ENCODE results near the gene MEIS2.

MEIS2 gene

GRCh38 chr15:37100109-37100965 lies at the start of gene MEIS2:
Gene MEIS2 (minus strand): TSS chr15:37100549. CDS start chr15:37099466, 1,083 bp downstream.
- DNase-seq (ENCODE audit: low read depth) = peak; percentile 82
- TF ChIP-seq MAX (IDR thresholded peaks at IDR 0.05; ENCODE audit: low read depth, low read length) (no peak), POLR2A (IDR thresholded peaks at IDR 0.05; ENCODE audit: extremely low read depth, insufficient read length) (peak; percentile 21), MYC (IDR thresholded peaks at IDR 0.05; ENCODE audit: low read depth, low read length) (no peak)
- H3K4me3 ChIP-seq (ENCODE audit: low read depth, low read length) = peak within 1 kb of the TSS; percentile 74

GRCh38 chr15:37149146-37149545 lies 48.8 kb upstream of the MEIS2 start:
- H3K4me3 ChIP-seq (ENCODE audit: low read depth, low read length) = no peak overlapping the region
- DNase-seq (ENCODE audit: low read depth) = no peak
- TF ChIP-seq CTCF (IDR thresholded peaks at IDR 0.05; ENCODE audit: low read depth, low read length) (no peak), POLR2A (IDR thresholded peaks at IDR 0.05; ENCODE audit: extremely low read depth, insufficient read length) (no peak), MAX (IDR thresholded peaks at IDR 0.05; ENCODE audit: low read depth, low read length) (no peak), MYC (IDR thresholded peaks at IDR 0.05; ENCODE audit: low read depth, low read length) (no peak)

GRCh38 chr15:37148714-37149113 lies 48.4 kb upstream of the MEIS2 start:
- TF ChIP-seq MAX (IDR thresholded peaks at IDR 0.05; ENCODE audit: low read depth, low read length) = no peak
- no peak overlapping the region for H3K4me3 ChIP-seq (ENCODE audit: low read depth, low read length)
- no peak for DNase-seq (ENCODE audit: low read depth)

GRCh38 chr15:37143351-37143750 lies 43.0 kb upstream of the MEIS2 start:
- no peak overlapping the region for H3K4me3 ChIP-seq (ENCODE audit: low read depth, low read length)
- TF ChIP-seq POLR2A (IDR thresholded peaks at IDR 0.05; ENCODE audit: extremely low read depth, insufficient read length) (no peak), MYC (IDR thresholded peaks at IDR 0.05; ENCODE audit: low read depth, low read length) (no peak), CTCF (IDR thresholded peaks at IDR 0.05; ENCODE audit: low read depth, low read length) (no peak), MAX (IDR thresholded peaks at IDR 0.05; ENCODE audit: low read depth, low read length) (no peak)
- no peak for DNase-seq (ENCODE audit: low read depth)

- TF ChIP-seq CTCF (IDR thresholded peaks at IDR 0.05; ENCODE audit: low read depth, low read length) (no peak), MAX (IDR thresholded peaks at IDR 0.05; ENCODE audit: low read depth, low read length) (no peak), POLR2A (IDR thresholded peaks at IDR 0.05; ENCODE audit: extremely low read depth, insufficient read length) (no peak), MYC (IDR thresholded peaks at IDR 0.05; ENCODE audit: low read depth, low read length) (no peak)
- no peak for DNase-seq (ENCODE audit: low read depth)
- H3K4me3 ChIP-seq (ENCODE audit: low read depth, low read length) = no peak overlapping the region
These were observed 42.0 kb upstream of the MEIS2 start for GRCh38 chr15:37142371-37142770.

- TF ChIP-seq CTCF (IDR thresholded peaks at IDR 0.05; ENCODE audit: low read depth, low read length) = no peak
- no peak for TF ChIP-seq POLR2A (IDR thresholded peaks at IDR 0.05; ENCODE audit: extremely low read depth, insufficient read length)
- no peak for TF ChIP-seq MAX (IDR thresholded peaks at IDR 0.05; ENCODE audit: low read depth, low read length)
- no peak for TF ChIP-seq MYC (IDR thresholded peaks at IDR 0.05; ENCODE audit: low read depth, low read length)
- H3K4me3 ChIP-seq (ENCODE audit: low read depth, low read length) = no peak overlapping the region
- no peak for DNase-seq (ENCODE audit: low read depth)
These were observed 40.2 kb upstream of the MEIS2 start for GRCh38 chr15:37140531-37141058.

All from NB4 (cell line).